ENCODE results near the gene CZIB. TPM values are rescaled to one million over a fixed set of nuclear protein-coding genes. Genes with fewer than 3 reads are reported as not detected.

CZIB gene
- total and polyA plus RNA-seq, 2 of the 13 experiments (the other 11 are each of a cell fraction or from before 2014, with no cell fraction given): 49.2 to 67.0 TPM

DNA sequence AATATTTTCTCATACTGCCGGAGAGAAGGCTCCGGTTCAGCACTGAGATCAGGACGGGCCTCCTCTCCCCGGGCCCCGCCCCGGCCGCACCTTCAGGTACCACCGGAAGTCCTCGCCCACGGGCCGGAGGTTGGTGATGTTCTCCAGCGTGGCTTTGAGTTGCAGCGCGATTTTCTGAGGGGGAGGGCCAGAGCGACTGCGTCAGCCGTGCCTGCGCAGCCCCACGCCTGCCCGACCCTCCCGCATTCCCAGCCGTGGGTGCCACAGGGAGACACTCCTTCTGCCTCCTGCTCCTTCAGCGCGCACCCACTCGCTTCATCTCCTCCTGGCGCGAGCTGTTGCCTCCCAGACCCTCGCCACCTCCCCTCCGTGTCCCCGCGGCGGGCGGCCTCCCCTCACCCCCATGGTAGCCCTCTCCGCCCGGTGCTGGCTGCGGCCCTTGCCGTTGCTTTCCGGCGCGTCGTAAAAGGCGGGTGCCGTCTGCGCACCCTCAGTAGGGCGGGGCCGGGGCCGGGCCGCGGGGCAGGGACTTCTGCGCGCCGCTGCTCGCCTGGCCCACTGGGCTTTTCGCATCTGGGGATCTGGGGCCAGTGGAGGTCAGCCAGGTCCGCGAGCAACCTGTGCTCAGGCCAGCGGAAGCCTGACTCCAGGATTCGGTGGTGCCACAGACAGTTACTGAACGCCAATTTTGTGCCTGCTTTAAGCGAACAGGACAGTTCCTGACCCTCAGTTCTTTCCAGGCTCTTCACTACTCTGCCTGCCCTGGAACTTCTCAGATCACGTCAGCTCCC is at the start of gene CZIB (continued):
- TF ChIP-seq, protein P1, sequence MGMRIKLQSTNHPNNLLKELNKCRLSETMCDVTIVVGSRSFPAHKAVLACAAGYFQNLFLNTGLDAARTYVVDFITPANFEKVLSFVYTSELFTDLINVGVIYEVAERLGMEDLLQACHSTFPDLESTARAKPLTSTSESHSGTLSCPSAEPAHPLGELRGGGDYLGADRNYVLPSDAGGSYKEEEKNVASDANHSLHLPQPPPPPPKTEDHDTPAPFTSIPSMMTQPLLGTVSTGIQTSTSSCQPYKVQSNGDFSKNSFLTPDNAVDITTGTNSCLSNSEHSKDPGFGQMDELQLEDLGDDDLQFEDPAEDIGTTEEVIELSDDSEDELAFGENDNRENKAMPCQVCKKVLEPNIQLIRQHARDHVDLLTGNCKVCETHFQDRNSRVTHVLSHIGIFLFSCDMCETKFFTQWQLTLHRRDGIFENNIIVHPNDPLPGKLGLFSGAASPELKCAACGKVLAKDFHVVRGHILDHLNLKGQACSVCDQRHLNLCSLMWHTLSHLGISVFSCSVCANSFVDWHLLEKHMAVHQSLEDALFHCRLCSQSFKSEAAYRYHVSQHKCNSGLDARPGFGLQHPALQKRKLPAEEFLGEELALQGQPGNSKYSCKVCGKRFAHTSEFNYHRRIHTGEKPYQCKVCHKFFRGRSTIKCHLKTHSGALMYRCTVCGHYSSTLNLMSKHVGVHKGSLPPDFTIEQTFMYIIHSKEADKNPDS (CRISPR knock-in tag; IDR thresholded peaks at IDR 0.05): peak; percentile 87
- TF ChIP-seq ZNF331 (CRISPR knock-in tag; IDR thresholded peaks at IDR 0.05) (no peak; the same call in 1 of the 2 replicates), NR1H2 (CRISPR knock-in tag; IDR thresholded peaks at IDR 0.05; ENCODE audit: borderline replicate concordance, low read depth) (peak; percentile 81), ZNF543 (CRISPR knock-in tag; IDR thresholded peaks at IDR 0.05) (peak; percentile 84; the same call in 1 of the 2 replicates), SAP130 (CRISPR knock-in tag; IDR thresholded peaks at IDR 0.05; ENCODE audit: low read depth) (peak; percentile 89), ZKSCAN1 (IDR thresholded peaks at IDR 0.05; ENCODE audit: low read length) (no peak), NFKB2 (CRISPR knock-in tag; IDR thresholded peaks at IDR 0.05; ENCODE audit: borderline replicate concordance) (peak; percentile 95; the same call in 1 of the 2 replicates), ZFP36L2 (CRISPR knock-in tag; IDR thresholded peaks at IDR 0.05) (no peak), FOXC1 (CRISPR knock-in tag; IDR thresholded peaks at IDR 0.05; ENCODE audit: borderline replicate concordance) (peak; percentile 96; the same call in 1 of the 2 replicates), CAMTA2 (CRISPR knock-in tag; IDR thresholded peaks at IDR 0.05; ENCODE audit: borderline replicate concordance) (peak; percentile 91; the same call in 1 of the 2 replicates), ZSCAN30 (CRISPR knock-in tag; IDR thresholded peaks at IDR 0.05) (no peak; the same call in 1 of the 2 replicates), ZNF124 (CRISPR knock-in tag; IDR thresholded peaks at IDR 0.05) (peak; percentile 67), ZFYVE20 (CRISPR knock-in tag; IDR thresholded peaks at IDR 0.05; ENCODE audit: borderline replicate concordance, low read depth) (0 out of 2 replicates have a peak, but pooled peaks have one; percentile 82), HDAC1 (CRISPR knock-in tag; IDR thresholded peaks at IDR 0.05) (peak; percentile 96), PHF8 (CRISPR knock-in tag; IDR thresholded peaks at IDR 0.05) (peak; percentile 100), RFX3 (CRISPR knock-in tag; IDR thresholded peaks at IDR 0.05) (no peak), JDP2 (CRISPR knock-in tag; IDR thresholded peaks at IDR 0.05; ENCODE audit: borderline replicate concordance) (peak; percentile 33; the same call in 1 of the 2 replicates), HMGA1 (CRISPR knock-in tag; conservative IDR thresholded peaks at IDR 0.05) (no peak), MIXL1 (CRISPR knock-in tag; IDR thresholded peaks at IDR 0.05) (peak; percentile 67), ZNF121 (CRISPR knock-in tag; IDR thresholded peaks at IDR 0.05) (no peak; the same call in 1 of the 2 replicates), ZNF292 (CRISPR knock-in tag; IDR thresholded peaks at IDR 0.05; ENCODE audit: borderline replicate concordance, low read depth) (peak; percentile 62; the same call in 1 of the 2 replicates), ZNF7 (CRISPR knock-in tag; IDR thresholded peaks at IDR 0.05) (no peak), ZNF652 (CRISPR knock-in tag; IDR thresholded peaks at IDR 0.05; ENCODE audit: borderline replicate concordance, low read depth) (0 out of 2 replicates have a peak, but pooled peaks have one; percentile 9)
- TF ChIP-seq, protein P2, sequence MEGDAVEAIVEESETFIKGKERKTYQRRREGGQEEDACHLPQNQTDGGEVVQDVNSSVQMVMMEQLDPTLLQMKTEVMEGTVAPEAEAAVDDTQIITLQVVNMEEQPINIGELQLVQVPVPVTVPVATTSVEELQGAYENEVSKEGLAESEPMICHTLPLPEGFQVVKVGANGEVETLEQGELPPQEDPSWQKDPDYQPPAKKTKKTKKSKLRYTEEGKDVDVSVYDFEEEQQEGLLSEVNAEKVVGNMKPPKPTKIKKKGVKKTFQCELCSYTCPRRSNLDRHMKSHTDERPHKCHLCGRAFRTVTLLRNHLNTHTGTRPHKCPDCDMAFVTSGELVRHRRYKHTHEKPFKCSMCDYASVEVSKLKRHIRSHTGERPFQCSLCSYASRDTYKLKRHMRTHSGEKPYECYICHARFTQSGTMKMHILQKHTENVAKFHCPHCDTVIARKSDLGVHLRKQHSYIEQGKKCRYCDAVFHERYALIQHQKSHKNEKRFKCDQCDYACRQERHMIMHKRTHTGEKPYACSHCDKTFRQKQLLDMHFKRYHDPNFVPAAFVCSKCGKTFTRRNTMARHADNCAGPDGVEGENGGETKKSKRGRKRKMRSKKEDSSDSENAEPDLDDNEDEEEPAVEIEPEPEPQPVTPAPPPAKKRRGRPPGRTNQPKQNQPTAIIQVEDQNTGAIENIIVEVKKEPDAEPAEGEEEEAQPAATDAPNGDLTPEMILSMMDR (CRISPR knock-in tag; IDR thresholded peaks at IDR 0.05): peak; percentile 18; the same call in 1 of the 2 replicates
- TF ChIP-seq, protein P3, sequence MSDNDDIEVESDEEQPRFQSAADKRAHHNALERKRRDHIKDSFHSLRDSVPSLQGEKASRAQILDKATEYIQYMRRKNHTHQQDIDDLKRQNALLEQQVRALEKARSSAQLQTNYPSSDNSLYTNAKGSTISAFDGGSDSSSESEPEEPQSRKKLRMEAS (IDR thresholded peaks at IDR 0.05): peak; percentile 85
- TF ChIP-seq, protein P4, sequence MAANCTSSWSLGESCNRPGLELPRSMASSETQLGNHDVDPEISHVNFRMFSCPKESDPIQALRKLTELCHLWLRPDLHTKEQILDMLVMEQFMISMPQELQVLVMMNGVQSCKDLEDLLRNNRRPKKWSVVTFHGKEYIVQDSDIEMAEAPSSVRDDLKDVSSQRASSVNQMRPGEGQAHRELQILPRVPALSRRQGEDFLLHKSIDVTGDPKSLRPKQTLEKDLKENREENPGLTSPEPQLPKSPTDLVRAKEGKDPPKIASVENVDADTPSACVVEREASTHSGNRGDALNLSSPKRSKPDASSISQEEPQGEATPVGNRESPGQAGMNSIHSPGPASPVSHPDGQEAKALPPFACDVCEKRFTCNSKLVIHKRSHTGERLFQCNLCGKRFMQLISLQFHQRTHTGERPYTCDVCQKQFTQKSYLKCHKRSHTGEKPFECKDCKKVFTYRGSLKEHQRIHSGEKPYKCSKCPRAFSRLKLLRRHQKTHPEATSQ (CRISPR knock-in tag; IDR thresholded peaks at IDR 0.05; ENCODE audit: borderline replicate concordance): peak; percentile 78; the same call in 1 of the 2 replicates

Measured in HepG2 (cell line).